Ammon's horn (tissue), 1 donor: ENCODE measurements around the gene ZRANB3.

Experiments used
- DNase-seq: peaks from one replicate; pipeline ENCODE4 v3.0.0-alpha.2; 2016; ENCODE audit warnings: low spot score

ZRANB3 gene

GRCh38 chr2:135175177-135175576 is 355.8 kb downstream of the ZRANB3 start:
- no peak for DNase-seq

DNA sequence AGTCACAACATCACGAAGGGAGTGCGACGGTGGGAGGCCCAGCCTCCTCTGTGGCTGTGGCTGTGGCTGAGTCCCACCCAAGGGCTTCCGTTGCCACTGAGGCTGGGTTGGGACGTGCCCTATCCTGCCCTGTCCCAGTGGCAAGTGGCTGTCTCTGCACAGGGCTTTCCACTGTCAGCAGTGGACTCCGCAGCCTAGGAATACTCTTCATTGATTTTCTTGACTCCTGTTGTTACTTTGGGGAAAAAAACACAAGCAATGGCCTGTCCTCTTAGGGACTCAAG is 356.3 kb downstream of the ZRANB3 start:
- DNase-seq = no peak

DNA sequence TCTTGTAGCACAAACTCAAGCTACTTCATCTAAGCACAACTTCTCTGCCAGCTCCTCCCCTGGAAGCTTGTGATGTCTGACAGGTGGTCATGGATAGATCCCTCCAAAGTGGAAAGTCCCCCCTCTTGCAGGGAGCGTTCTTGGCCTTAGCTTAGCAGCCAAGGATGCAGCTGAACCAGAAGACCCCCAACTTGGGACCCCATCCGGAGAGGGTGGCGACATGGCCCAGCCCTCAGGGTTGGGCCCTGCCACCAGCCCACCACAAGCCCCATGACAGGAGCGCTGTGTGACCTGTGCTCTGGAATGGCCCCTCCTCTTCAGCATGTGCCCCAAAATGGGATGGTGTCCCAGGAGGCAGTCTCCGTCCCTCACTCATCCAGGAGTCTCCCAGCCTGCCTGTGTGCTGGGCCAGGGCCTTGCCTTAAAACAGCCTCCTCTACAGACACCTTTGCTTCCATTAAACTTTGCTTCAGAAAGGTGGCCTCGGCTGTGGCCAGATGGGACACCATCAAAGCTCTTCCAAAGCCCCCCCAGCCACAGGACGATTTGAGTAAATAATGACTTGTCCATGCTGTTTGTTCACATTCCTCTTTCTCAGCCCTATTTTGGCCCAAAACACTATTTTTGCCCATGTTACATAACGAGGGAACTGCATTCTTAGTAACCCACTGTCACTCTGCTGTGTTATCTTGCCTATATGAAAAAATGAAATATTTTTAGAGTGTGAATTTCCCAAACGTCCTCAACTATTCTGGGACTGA is 356.8 kb downstream of the ZRANB3 start:
- DNase-seq = no peak

DNA sequence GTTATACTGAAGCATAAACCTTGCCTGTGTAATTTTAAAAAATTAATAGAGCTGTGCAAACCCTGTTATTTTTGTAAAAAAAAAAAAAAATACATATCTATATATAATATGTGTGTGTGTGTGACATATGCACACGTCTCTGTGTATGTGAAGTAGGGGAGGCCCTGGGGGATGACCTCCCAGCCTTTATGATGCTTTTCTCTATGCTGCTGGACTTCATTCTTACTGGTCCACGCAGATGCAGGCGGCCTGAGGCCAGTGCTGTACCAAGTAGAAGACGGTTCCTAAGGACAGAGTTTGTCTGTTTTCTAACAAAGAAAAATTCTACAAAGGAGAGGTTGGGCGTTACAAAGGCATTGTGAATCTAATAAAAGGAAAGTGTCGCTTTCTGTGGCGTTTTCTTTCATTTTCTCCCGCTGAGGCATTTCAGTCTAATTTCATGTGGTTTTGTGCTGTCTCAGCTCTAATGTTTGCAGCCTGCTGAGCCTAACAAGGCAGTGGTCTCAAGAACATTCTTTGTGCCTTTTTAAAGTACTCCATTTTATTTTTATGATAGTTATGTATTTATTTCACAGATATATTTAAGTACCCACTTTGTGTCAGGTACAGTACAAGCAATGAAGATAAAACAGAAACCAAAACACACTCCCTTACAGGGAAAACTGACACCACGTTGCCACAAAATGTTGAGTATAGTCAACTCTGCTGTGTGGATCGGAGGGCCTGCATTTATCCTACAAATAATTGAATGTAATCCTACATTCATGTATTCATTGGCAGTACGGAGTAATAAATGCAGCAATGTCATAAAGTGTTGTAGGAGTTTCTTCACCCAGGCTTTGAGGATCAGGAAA is 360.9 kb downstream of the ZRANB3 start:
- DNase-seq = no peak

DNA sequence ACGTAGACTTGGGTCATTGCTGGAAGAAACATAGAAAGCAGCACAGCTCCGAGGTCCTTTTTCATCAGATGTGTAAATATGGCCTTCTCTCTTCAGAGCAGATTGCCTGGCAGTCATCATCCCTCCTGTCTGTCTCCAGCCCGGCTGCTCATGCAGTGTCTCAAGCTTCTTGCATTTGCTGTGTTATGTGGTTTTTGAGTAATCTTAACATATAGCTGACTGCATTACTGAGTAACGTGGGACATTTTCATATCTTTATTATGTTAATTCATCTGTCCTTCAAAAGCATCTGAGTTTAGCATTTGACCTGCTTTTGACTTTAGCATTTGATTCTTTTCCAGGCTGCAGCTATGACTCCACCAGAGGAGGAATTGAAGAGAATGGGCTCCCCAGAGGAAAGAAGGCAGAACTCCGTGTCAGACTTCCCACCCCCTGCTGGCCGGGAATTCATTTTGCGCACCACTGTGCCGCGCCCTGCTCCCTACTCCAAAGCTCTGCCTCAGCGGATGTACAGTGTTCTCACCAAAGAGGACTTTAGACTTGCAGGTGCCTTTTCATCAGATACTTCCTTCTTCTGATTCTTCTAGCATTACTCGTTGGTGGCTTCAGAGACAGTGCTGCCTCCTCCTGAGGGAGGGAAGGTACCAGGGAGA is 362.7 kb downstream of the ZRANB3 start:
- DNase-seq = no peak

GRCh38 chr2:135167273-135167672 is 363.7 kb downstream of the ZRANB3 start:
- no peak for DNase-seq

GRCh38 chr2:135164431-135164830 is 366.6 kb downstream of the ZRANB3 start:
- no peak for DNase-seq

DNA sequence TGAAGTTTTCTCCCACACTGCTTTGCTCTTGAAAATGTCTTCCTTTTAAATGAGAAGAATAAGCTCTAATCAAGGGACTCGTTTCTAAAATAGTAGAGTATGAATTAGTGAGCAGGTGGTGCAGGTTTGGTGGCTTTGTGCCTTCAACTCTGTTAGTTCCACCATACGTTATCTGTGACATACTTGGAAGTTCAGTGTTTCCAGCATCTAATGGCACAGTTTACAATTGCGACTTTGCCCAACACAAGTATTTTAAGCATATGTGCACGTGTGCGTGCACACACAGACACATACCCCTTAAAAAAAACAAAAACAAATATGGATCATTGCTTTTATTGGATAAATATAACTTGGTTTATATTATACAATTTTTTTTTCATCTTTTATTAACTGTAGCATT is 367.1 kb downstream of the ZRANB3 start:
- DNase-seq = no peak

DNA sequence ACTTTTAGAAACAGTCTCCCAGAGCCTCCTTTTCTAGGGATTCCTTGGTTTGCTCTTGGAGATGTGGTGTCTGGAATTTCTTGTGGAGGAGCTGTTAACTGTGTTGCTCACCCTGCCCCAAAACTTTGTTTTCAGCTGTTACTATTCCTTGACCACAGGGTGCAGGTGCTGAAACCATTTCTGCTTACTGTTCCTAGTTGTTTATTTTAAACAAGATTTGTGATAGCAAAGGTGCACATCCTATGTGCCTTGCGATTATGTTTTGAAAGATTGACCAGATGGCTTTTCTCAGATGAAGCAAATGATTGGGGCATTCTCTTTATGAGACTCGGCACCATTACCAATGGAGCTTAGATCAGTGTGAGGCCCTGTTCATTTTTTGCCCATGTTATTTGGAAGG is 367.7 kb downstream of the ZRANB3 start:
- no peak for DNase-seq

DNA sequence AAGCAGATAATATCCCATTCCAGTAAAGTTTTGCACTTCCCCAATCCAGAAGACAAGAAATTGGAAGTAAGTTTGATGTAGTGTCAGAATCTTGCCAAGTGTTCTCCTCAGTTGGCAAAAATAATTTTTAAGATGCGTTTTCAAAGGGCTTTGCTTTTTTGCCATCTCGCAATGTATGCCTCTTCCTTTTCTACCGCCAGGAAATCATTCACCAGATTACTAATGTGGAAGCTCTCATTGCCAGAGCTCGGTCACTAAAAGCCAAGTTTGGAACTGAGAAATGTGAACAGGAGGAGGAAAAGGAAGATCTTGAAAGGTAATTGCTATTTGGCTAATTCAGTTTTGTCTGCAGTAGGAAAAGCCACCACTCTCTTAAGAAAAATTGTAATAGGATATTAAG is 368.2 kb downstream of the ZRANB3 start:
- DNase-seq = no peak

DNA sequence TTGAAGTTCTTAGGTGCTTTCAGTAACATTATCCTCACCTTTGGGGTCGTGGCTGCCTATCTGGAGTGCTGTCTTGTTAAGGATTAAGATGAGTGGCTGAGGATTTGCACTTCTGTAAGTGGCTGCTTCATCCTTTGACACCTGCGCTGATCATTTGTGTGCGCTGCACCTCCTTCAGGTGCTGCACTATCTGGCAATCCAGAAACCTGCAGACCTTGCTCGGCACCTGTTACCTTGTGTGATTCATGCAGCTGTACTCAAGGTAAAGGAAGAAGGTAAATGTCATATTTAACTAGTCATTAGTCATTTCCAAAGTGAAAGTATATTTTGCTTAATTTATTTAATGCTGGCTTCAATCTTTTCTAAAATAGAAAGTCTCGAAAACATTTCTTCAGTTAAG is 368.6 kb downstream of the ZRANB3 start:
- no peak for DNase-seq

DNA sequence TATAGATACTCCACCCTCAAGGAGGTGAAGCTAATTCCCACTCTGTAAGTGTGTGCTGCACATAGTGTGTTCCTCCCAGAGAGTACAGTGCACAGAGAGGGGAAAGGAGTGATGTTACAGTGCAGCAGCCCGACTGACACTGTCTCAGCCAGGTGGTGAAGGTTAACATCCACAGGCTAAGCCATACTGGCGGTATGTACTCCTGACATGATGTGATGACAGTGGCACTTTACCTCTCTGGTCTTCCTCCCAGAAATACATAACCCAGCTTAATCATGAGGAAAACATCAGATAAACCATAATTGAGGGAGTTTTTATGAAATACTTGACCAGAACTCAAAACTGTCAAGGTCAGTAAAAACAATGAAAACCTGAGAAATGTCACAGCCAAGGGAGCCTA is 371.8 kb downstream of the ZRANB3 start:
- no peak for DNase-seq

DNA sequence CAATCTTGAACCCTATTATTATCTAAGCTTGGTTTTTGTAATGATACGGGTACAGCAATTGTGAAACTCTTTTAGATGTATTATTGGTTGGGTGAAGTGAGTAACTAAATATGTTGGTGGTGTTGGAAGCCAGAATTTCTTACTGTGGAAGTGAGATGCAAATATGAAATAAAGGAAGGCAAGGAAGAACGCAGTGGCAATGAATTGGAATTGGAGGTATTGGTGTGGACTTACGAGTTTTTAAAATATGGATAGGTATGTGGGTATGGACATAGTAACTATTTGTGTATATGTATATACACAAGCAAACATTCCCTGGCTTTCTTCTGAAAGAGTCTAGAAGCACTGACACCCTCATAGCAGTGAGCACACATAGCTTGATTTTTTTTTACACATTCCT is 373.2 kb downstream of the ZRANB3 start:
- DNase-seq = no peak

DNA sequence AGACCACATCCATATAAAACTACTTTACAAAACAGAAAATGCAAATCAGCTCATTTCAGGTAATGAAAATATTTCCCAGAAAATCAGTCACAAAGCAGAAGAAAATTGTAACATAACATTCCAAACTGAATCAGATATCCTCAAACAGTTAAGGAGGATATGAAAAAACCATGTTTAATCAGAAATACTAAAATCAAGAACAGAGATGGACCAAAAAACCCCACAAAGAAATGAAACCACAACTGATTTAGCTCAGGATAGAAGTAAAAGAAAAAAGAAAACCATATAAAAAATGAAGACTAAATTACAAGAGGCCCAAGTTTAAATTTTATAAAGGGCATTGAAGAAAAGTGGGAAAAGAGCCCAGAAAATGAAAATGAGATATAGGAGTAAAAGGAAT is 376.1 kb downstream of the ZRANB3 start:
- DNase-seq = no peak

- DNase-seq = no peak
These were observed 378.7 kb downstream of the ZRANB3 start for GRCh38 chr2:135152361-135152760.

DNA sequence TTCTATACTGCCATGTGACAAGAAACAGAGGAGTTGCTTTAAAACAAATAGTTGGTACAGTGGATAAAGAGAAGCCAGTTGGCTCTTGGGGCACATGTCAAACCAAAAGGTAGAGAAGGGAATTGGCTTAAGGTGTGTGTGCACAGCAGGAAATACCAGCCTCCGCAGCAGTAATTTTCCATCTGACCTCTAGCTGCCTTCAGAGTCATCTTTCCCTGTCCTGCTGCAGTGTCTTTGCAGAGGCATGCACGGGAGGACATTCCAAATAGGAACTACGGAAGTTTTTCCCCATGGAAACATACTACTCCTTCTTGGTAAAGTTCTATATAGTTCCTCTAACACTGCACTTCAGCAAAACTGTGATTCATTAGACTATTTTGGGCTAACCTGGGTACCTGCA is 379.4 kb downstream of the ZRANB3 start:
- no peak for DNase-seq

- DNase-seq = no peak
These were observed 380.3 kb downstream of the ZRANB3 start for GRCh38 chr2:135150725-135151124.

DNA sequence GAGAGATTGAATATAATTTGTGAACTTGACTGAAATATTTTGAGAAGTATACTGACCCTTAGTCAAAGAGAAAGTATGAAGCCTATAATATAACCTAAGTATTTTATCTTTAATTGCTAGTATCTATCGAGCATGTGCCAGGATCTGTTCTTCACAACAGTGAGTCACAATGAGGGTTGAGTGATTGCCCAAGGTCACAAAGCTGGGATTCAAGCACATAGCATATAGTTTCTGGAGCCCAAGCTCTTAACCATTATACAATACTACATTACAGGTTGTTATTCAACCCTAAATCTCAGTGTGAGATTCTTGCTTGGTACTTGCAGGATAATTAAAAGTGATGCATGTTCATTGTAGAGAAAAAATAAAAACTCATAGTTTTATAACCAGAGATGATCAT is 381.8 kb downstream of the ZRANB3 start:
- DNase-seq = no peak

- no peak for DNase-seq
These were observed 386.7 kb downstream of the ZRANB3 start for GRCh38 chr2:135144343-135144742.

- no peak for DNase-seq
These were observed 388.7 kb downstream of the ZRANB3 start for GRCh38 chr2:135142323-135142722.

GRCh38 chr2:135140606-135141005 is 390.4 kb downstream of the ZRANB3 start:
- DNase-seq = no peak

DNA sequence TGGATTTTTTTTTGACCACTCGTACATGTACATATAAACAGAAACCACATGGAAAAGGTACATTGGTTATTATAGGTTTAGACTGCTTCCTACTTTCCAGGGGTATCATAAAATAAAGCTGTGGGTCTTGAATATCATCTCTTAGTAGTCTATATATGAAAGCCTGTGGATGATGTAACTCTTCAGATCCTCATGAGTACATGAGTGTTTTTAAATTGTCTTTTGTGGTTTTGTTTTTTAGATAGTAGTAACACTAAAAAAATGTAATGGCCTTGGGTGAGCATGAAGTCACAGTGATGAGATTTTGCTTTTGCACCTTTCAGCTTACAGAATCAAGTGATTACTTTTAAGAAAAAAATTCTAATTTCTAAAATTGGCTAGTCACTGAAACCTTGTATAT is 398.7 kb downstream of the ZRANB3 start:
- DNase-seq = no peak

DNA sequence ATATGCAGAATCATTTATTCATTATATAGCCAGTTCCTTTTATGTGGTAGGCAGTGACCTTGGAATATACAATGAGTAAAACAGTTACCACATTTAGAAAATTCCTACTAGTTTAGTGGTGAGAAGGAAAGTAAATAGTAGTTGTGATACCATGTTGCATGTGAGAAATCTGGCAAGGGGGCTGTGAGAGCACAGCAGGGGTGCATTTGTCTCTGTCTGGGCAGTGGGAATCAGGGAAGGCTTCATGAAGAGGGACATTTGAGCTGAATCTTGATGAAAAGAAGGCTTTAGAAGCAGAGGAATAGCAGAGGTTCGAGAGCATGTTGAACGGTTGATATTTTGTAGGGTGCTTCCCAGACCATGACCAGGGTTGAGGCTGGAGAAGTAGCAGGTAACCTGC is 400.3 kb downstream of the ZRANB3 start:
- DNase-seq = no peak
